CD14-positive monocyte (primary cell): ENCODE data around the gene MAPK14. TPM values are rescaled to one million over a fixed set of nuclear protein-coding genes. Genes with fewer than 3 reads are reported as not detected.

Experiments used
- DNase-seq, 3 donors: peaks; one replicate each; pipeline ENCODE4 v3.0.0-alpha.2; 2011 to 2022
- H2AFZ ChIP-seq: 2 replicates; pipeline ENCODE4 v1.6.0; 2012; ENCODE audit warnings: mild to moderate bottlenecking, low read depth, low read length, inconsistent platforms; ENCODE audit not compliant: insufficient read depth, poor library complexity, severe bottlenecking
- H3K27ac ChIP-seq, 2 donors: 1 replicate in 1 of 2; 2 replicates in 1 of 2; pipeline ENCODE4 v1.5.1; 2012 to 2013; ENCODE audit warnings: low read length in 2 of 2, control low read depth in 1 of 2, inconsistent platforms in 1 of 2, low read depth in 1 of 2, mild to moderate bottlenecking in 1 of 2
- H3K27me3 ChIP-seq, 2 donors: one replicate each; pipeline versions ENCODE4 v1.6.0 to v1.6.1; 2011 to 2013; ENCODE audit warnings: low read length in 2 of 2; ENCODE audit not compliant: control insufficient read depth in 2 of 2, insufficient read depth in 2 of 2
- H3K36me3 ChIP-seq, 2 donors: replicated peaks in 1 of 2; 1 replicate in 1 of 2; 2 replicates in 1 of 2; pipeline versions ENCODE4 v1.5.1 to v1.6.1; 2012 to 2013; ENCODE audit warnings: low read length in 2 of 2, control low read depth in 1 of 2, inconsistent platforms in 1 of 2, mild to moderate bottlenecking in 1 of 2; ENCODE audit not compliant: insufficient read depth in 2 of 2, control insufficient read depth in 1 of 2
- H3K4me1 ChIP-seq, 2 donors: 1 replicate in 1 of 2; 2 replicates in 1 of 2; pipeline versions ENCODE4 v1.5.1 to v1.6.1; 2012 to 2013; ENCODE audit warnings: low read length in 2 of 2, control low read depth in 1 of 2, inconsistent platforms in 1 of 2, mild to moderate bottlenecking in 1 of 2, moderate library complexity in 1 of 2; ENCODE audit not compliant: insufficient read depth in 2 of 2, control insufficient read depth in 1 of 2
- H3K4me2 ChIP-seq: replicated peaks from 2 replicates; pipeline ENCODE3; 2012; ENCODE audit warnings: low read length, moderate library complexity, mild to moderate bottlenecking; ENCODE audit not compliant: poor library complexity, severe bottlenecking; ENCODE audit errors: extremely low read depth
- H3K4me3 ChIP-seq, 3 experiments: fragments of 200-600 bp in 1 of 3; sonication (generic) in 1 of 3; replicated peaks in 1 of 3; 1 replicate in 2 of 3; 2 replicates in 1 of 3; pipeline ENCODE4 v1.5.1; 2011 to 2013; ENCODE audit warnings: low read length in 3 of 3, mild to moderate bottlenecking in 3 of 3, control low read depth in 2 of 3, low read depth in 2 of 3, inconsistent platforms in 1 of 3, moderate library complexity in 1 of 3
- H3K79me2 ChIP-seq: 2 replicates; pipeline ENCODE4 v1.6.0; 2012; ENCODE audit warnings: mild to moderate bottlenecking, control low read depth, inconsistent platforms, low read length, moderate library complexity; ENCODE audit not compliant: insufficient read depth
- H3K9ac ChIP-seq: 2 replicates; pipeline ENCODE4 v1.6.0; 2017; ENCODE audit warnings: low read length, mild to moderate bottlenecking; ENCODE audit not compliant: insufficient read depth, poor library complexity, severe bottlenecking
- H3K9me3 ChIP-seq, 2 donors: replicated peaks in 1 of 2; 1 replicate in 1 of 2; 2 replicates in 1 of 2; pipeline versions ENCODE4 v1.5.1 to v1.6.1; 2012 to 2013; ENCODE audit warnings: low read length in 2 of 2, control low read depth in 1 of 2; ENCODE audit not compliant: control insufficient read depth in 1 of 2, insufficient read depth in 1 of 2
- H4K20me1 ChIP-seq: 2 replicates; pipeline ENCODE4 v1.6.0; 2012; ENCODE audit warnings: mild to moderate bottlenecking, low read length, control low read depth, moderate library complexity; ENCODE audit not compliant: insufficient read depth
- H3K27ac Mint-ChIP-seq, 7 donors: one replicate each; pipeline ENCODE4 v1.8.0; 2020; ENCODE audit warnings: mild to moderate bottlenecking in 7 of 7, mixed read lengths in 7 of 7, moderate library complexity in 6 of 7, inconsistent platforms in 2 of 7
- H3K27me3 Mint-ChIP-seq, 3 donors: one replicate each; pipeline ENCODE4 v1.8.0; 2021 to 2022; ENCODE audit warnings: low read depth in 3 of 3, mild to moderate bottlenecking in 3 of 3, mixed read lengths in 3 of 3, moderate library complexity in 3 of 3, inconsistent platforms in 1 of 3
- H3K36me3 Mint-ChIP-seq, 2 donors: one replicate each; pipeline ENCODE4 v1.8.0; 2020; ENCODE audit warnings: mixed read lengths in 2 of 2, inconsistent platforms in 1 of 2, mild to moderate bottlenecking in 1 of 2
- H3K4me1 Mint-ChIP-seq: one replicate; pipeline ENCODE4 v1.8.0; 2020; ENCODE audit warnings: mild to moderate bottlenecking, mixed read lengths
- H3K4me3 Mint-ChIP-seq, 2 donors: one replicate each; pipeline ENCODE4 v1.8.0; 2020; ENCODE audit warnings: mild to moderate bottlenecking in 2 of 2, mixed read lengths in 2 of 2, moderate library complexity in 1 of 2
- H3K9me3 Mint-ChIP-seq, 7 donors: one replicate each; pipeline ENCODE4 v1.8.0; 2020 to 2022; ENCODE audit warnings: mixed read lengths in 7 of 7, mild to moderate bottlenecking in 6 of 7, moderate library complexity in 6 of 7, inconsistent platforms in 2 of 7
- CTCF ChIP-seq: fragments of 200-600 bp; IDR thresholded peaks from one replicate; pipeline ENCODE4 v1.8.0; 2022; ENCODE audit warnings: antibody characterized with exemption, mild to moderate bottlenecking
- WGBS: methylation state at CpG from one replicate; pipeline ENCODE4 v1.1.5; 2013; ENCODE audit warnings: missing lambda C conversion rate; ENCODE audit not compliant: insufficient coverage; 5-methylcytosine and 5-hydroxymethylcytosine counted together
- intact Hi-C, 2 donors: fragments of 100-400 bp; cut with micrococcal nuclease; formaldehyde crosslinking; loops; one replicate each; pipeline versions ENCODE4 v1.15.0 to v1.15.1; 2023
- polyA plus RNA-seq, 3 donors: library from polyadenylated mRNA; depleted of rRNA in 1 of 3; unstranded in 2 of 3; stranded (reverse) in 1 of 3; fragments of 300-500 nt in 2 of 3; fragments of >200 nt in 1 of 3; fragmentation: Illumina TruSeq in 2 of 3; gene quantifications; 1 replicate in 2 of 3; 2 replicates in 1 of 3; pipeline ENCODE4 v1.2.3, GENCODE V29; 2012 to 2021

MAPK14 gene
- polyA plus RNA-seq, 3 donors = 56.6 to 96.6 (median 83.7) TPM

DNA sequence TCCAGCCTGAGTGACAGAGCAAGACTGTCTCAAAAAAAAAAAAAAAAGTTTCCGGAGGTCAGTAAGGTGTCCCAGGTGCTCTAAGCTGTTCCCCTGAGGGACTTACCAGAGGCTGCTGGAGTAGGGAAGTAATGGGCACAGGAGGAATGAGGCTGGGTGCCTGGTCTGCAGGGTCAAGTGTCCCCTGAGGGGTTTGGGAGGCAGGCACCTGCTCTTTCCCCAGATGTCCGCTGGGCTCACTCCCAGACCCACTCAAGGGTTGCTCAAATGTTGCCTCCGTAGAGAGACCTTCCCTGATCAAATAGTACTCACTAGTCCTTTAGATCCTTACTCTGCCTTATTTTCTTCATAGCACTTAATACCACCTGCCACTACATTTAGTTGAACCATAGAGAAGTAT lies 97.3 kb downstream of the MAPK14 start:
- no peak for TF ChIP-seq CTCF
- no peaks in the 10 kb centered on the region for H3K79me2 ChIP-seq
- WGBS = 86% methylated on average over 2 of the region's 3 CpGs
- DNase-seq = no peak
- no peak overlapping the region for H2AFZ ChIP-seq
- intact Hi-C loops = loop anchor here (5.0 to 10.0 kb wide), 4 partner anchors 72 to 240 kb away; partner anchors contain the start of gene BRPF3 (in 1 of the 2)
- peaks cover 16% of the 10 kb centered on the region for H4K20me1 ChIP-seq
- peaks cover 0 to 4% of the 10 kb centered on the region in 2 donors for H3K9me3 ChIP-seq
- H3K27me3 ChIP-seq = no peaks in the 10 kb centered on the region
- H3K36me3 ChIP-seq = peaks cover 0 to 2% of the 10 kb centered on the region in 2 donors
- peaks cover 0 to 6% (median 1%) of the 10 kb centered on the region in 7 donors for H3K9me3 Mint-ChIP-seq
- H3K27ac Mint-ChIP-seq = peak overlapping the region in 4 of 7 donors; percentile 24 to 76 (median 54)
- no peak overlapping the region for H3K4me3 Mint-ChIP-seq
- no peak overlapping the region for H3K4me2 ChIP-seq
- peaks cover 69 to 74% of the 10 kb centered on the region in 2 donors for H3K4me1 ChIP-seq
- H3K36me3 Mint-ChIP-seq = peaks cover 7% of the 10 kb centered on the region in 2 donors
- H3K27ac ChIP-seq = no peak overlapping the region
- no peak overlapping the region for H3K9ac ChIP-seq
- no peak overlapping the region for H3K4me3 ChIP-seq
- H3K4me1 Mint-ChIP-seq = peaks cover 81% of the 10 kb centered on the region
- H3K27me3 Mint-ChIP-seq = peaks cover 7 to 17% (median 8%) of the 10 kb centered on the region in 3 donors

- Histone ChIP-seq H3K27me3 (no peaks in the 10 kb centered on the region), H3K27ac (no peak overlapping the region), H4K20me1 (peaks cover 11% of the 10 kb centered on the region), H3K36me3 (no peaks in the 10 kb centered on the region), H3K79me2 (no peaks in the 10 kb centered on the region), H3K9me3 (peaks cover 0 to 4% of the 10 kb centered on the region in 2 donors), H2AFZ (no peak overlapping the region), H3K4me1 (peaks cover 64 to 71% of the 10 kb centered on the region in 2 donors), H3K4me2 (no peak overlapping the region), H3K4me3 (no peak overlapping the region), H3K9ac (no peak overlapping the region)
- peaks cover 8 to 18% (median 10%) of the 10 kb centered on the region in 3 donors for H3K27me3 Mint-ChIP-seq
- H3K36me3 Mint-ChIP-seq = peaks cover 3 to 6% of the 10 kb centered on the region in 2 donors
- intact Hi-C loops = loop anchor here in 1 of 2 donors (5.0 to 10.0 kb wide), 2 partner anchors 172 to 239 kb away; no protein-coding TSS in a partner anchor
- DNase-seq = no peak
- peaks cover 0 to 6% (median 1%) of the 10 kb centered on the region in 7 donors for H3K9me3 Mint-ChIP-seq
- WGBS = 84% methylated on average over 6 of the region's 8 CpGs
- H3K4me3 Mint-ChIP-seq = no peak overlapping the region
- H3K4me1 Mint-ChIP-seq = peaks cover 75% of the 10 kb centered on the region
- H3K27ac Mint-ChIP-seq = peak overlapping the region in 5 of 7 donors; percentile 10 to 89 (median 60)
- TF ChIP-seq CTCF = no peak
These were observed 98.0 kb downstream of the MAPK14 start for GRCh38 chr6:36125575-36125974.
